PC-9 (cell line): ENCODE measurements around the gene SRM. TPM values are rescaled to one million over a fixed set of nuclear protein-coding genes. Genes with fewer than 3 reads are reported as not detected.
"Not testable (repeated sequence)": the region's sequence is repeated elsewhere in the genome, so short reads cannot be mapped to it uniquely, and the experiment has no call there.

Experiments used
- BruUV-seq: library from RNA; stranded (reverse); fragments of 400-500 nt; replicated peaks from 2 replicates; lab custom pipeline; 2021; lab: Mats Ljungman, UMichigan
- CTCF ChIA-PET: fragments of 300-600 bp; sonication (Branson Sonifier 250); formaldehyde crosslinking; loops from one replicate; lab custom pipeline; 2022; ENCODE audit warnings: antibody characterized with exemption; lab: Charles Lee
- POLR2A ChIA-PET: fragments of 300-600 bp; sonication (Branson Sonifier 250); formaldehyde crosslinking; loops from one replicate; lab custom pipeline; 2022; ENCODE audit warnings: antibody characterized with exemption; ENCODE audit not compliant: unreplicated experiment; lab: Charles Lee
- DNase-seq, 2 experiments: peaks; one replicate each; pipeline versions ENCODE4 v3.0.0 to v3.0.0-alpha.2; 2015 to 2022; ENCODE audit warnings: mixed read lengths in 1 of 2
- H2AFZ ChIP-seq: fragments of 200-600 bp; sonication (generic); 2 replicates; pipeline ENCODE4 v1.8.1; 2017; ENCODE audit warnings: antibody characterized with exemption
- H3F3A ChIP-seq: fragments of 200-600 bp; sonication (generic); 2 replicates; pipeline ENCODE4 v1.8.1; 2017; ENCODE audit warnings: antibody characterized with exemption, mild to moderate bottlenecking, low read depth; ENCODE audit not compliant: insufficient read depth
- H3K27ac ChIP-seq: fragments of 200-600 bp; sonication (generic); 2 replicates; pipeline ENCODE4 v1.6.1; 2016; ENCODE audit warnings: mixed run types
- H3K27me3 ChIP-seq: fragments of 200-600 bp; sonication (generic); 2 replicates; pipeline ENCODE4 v1.6.1; 2016; ENCODE audit warnings: low read depth, mixed run types; ENCODE audit not compliant: insufficient read depth
- H3K36me3 ChIP-seq: fragments of 200-600 bp; sonication (generic); 2 replicates; pipeline ENCODE4 v1.6.1; 2016; ENCODE audit warnings: low read depth, mixed run types
- H3K4me1 ChIP-seq: fragments of 200-600 bp; sonication (generic); replicated peaks from 2 replicates; pipeline ENCODE4 v1.6.1; 2016; ENCODE audit warnings: mixed run types; ENCODE audit not compliant: insufficient read depth
- H3K4me2 ChIP-seq: fragments of 200-600 bp; sonication (generic); 2 replicates; pipeline ENCODE4 v1.6.1; 2017; ENCODE audit warnings: mixed run types
- H3K4me3 ChIP-seq: fragments of 200-600 bp; sonication (generic); 2 replicates; pipeline ENCODE4 v1.6.1; 2016; ENCODE audit warnings: mixed run types
- H3K79me2 ChIP-seq: fragments of 200-600 bp; sonication (generic); 2 replicates; pipeline ENCODE4 v1.6.1; 2017; ENCODE audit warnings: low read depth, mixed run types
- H3K9me2 ChIP-seq: fragments of 200-600 bp; sonication (generic); 2 replicates; pipeline ENCODE4 v1.8.1; 2017; ENCODE audit warnings: mild to moderate bottlenecking; ENCODE audit not compliant: insufficient read depth
- H3K9me3 ChIP-seq: fragments of 200-600 bp; sonication (generic); 2 replicates; pipeline ENCODE4 v1.8.1; 2016; ENCODE audit warnings: low read depth; ENCODE audit not compliant: insufficient read depth
- H4K20me1 ChIP-seq: fragments of 200-600 bp; sonication (generic); 2 replicates; pipeline ENCODE4 v1.8.1; 2017; ENCODE audit not compliant: insufficient read depth
- EZH2 ChIP-seq: fragments of 200-600 bp; sonication (generic); IDR thresholded peaks from 2 replicates; pipeline ENCODE4 v1.8.0; 2017; ENCODE audit warnings: antibody characterized with exemption, low read depth
- intact Hi-C: fragments of 100-400 bp; cut with micrococcal nuclease; formaldehyde crosslinking; loops from one replicate; pipeline ENCODE4 v1.10.0; 2022; ENCODE audit not compliant: unreplicated experiment
- total RNA-seq: library from RNA; stranded (reverse); gene quantifications from 2 replicates; pipeline ENCODE4 v1.2.3, GENCODE V29; 2021
- TF ChIP-seq, protein P1 (sequence below): fragments of 200-600 bp; sonication (generic); conservative IDR thresholded peaks from 2 replicates; pipeline ENCODE4 v1.6.1; 2017; ENCODE audit warnings: mixed run types, antibody characterized with exemption, mild to moderate bottlenecking, moderate library complexity

Gene SRM
- total RNA-seq, 1 experiment from 2014 or later = 50.3 TPM

GRCh38 chr1:11107599-11107998 lies 47.8 kb upstream of the SRM start:
- H3K4me3 ChIP-seq = no peak overlapping the region
- POLR2A ChIA-PET = interaction anchor here (0.5 kb wide), 1 partner anchor 9 kb away, joined by 4 read pairs; no protein-coding TSS in a partner anchor
- H3K4me1 ChIP-seq = no peaks in the 10 kb centered on the region
- H3F3A ChIP-seq = no peaks in the 10 kb centered on the region
- H4K20me1 ChIP-seq = no peaks in the 10 kb centered on the region
- no peaks in the 10 kb centered on the region for H3K36me3 ChIP-seq
- CTCF ChIA-PET = no interaction called here
- no peaks in the 10 kb centered on the region for H3K9me2 ChIP-seq
- intact Hi-C loops = no loop called here
- H3K27me3 ChIP-seq = no peaks in the 10 kb centered on the region
- H3K4me2 ChIP-seq = no peak overlapping the region
- no peak overlapping the region for H2AFZ ChIP-seq
- BruUV-seq = no TSS peak
- no peaks in the 10 kb centered on the region for H3K79me2 ChIP-seq
- no peak overlapping the region for H3K27ac ChIP-seq
- TF ChIP-seq, protein P1, sequence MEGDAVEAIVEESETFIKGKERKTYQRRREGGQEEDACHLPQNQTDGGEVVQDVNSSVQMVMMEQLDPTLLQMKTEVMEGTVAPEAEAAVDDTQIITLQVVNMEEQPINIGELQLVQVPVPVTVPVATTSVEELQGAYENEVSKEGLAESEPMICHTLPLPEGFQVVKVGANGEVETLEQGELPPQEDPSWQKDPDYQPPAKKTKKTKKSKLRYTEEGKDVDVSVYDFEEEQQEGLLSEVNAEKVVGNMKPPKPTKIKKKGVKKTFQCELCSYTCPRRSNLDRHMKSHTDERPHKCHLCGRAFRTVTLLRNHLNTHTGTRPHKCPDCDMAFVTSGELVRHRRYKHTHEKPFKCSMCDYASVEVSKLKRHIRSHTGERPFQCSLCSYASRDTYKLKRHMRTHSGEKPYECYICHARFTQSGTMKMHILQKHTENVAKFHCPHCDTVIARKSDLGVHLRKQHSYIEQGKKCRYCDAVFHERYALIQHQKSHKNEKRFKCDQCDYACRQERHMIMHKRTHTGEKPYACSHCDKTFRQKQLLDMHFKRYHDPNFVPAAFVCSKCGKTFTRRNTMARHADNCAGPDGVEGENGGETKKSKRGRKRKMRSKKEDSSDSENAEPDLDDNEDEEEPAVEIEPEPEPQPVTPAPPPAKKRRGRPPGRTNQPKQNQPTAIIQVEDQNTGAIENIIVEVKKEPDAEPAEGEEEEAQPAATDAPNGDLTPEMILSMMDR = no peak
- TF ChIP-seq EZH2 = no peak
- DNase-seq = no peak
- no peaks in the 10 kb centered on the region for H3K9me3 ChIP-seq

- Histone ChIP-seq H3K9me2 (no peaks in the 10 kb centered on the region), H3F3A (no peaks in the 10 kb centered on the region), H2AFZ (no peak overlapping the region), H3K4me1 (no peaks in the 10 kb centered on the region), H3K27ac (no peak overlapping the region), H3K36me3 (no peaks in the 10 kb centered on the region), H3K79me2 (no peaks in the 10 kb centered on the region), H3K4me3 (no peak overlapping the region), H3K4me2 (no peak overlapping the region), H3K27me3 (no peaks in the 10 kb centered on the region), H4K20me1 (no peaks in the 10 kb centered on the region), H3K9me3 (no peaks in the 10 kb centered on the region)
- CTCF ChIA-PET = no interaction called here
- BruUV-seq = no TSS peak
- POLR2A ChIA-PET = no interaction called here
- no peak for DNase-seq
- intact Hi-C loops = no loop called here
- TF ChIP-seq, protein P1 = no peak
- TF ChIP-seq EZH2 = no peak
These were observed 45.8 kb upstream of the SRM start for GRCh38 chr1:11105586-11105985.

DNA sequence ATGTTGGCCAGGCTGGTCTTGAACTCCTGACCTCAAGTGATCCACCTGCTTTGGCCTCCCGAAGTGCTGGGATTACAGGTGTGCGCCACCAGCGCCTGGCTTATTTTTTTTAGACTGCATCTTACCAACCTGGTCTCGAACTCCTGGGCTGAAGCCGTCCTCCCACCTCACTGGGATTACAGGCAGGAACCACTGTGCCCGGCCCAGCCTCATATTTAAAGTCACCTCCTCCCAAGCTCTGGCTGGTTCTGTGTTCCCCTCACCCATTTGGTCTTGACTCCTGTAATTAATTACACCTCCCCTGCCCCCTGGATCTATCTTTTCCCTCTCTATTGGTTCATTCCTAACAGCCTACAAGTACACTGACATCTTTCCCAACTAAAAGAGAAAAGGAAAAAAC lies 41.5 kb upstream of the SRM start:
- ChIA-PET CTCF (no interaction called here), POLR2A (no interaction called here)
- Histone ChIP-seq H3K27me3 (no peaks in the 10 kb centered on the region), H3F3A (no peaks in the 10 kb centered on the region), H3K4me1 (peaks cover 5% of the 10 kb centered on the region; the same call in 1 of the 2 replicates), H3K4me2 (no peak overlapping the region), H3K9me2 (no peaks in the 10 kb centered on the region), H3K27ac (no peak overlapping the region), H3K36me3 (no peaks in the 10 kb centered on the region), H3K4me3 (no peak overlapping the region), H4K20me1 (no peaks in the 10 kb centered on the region), H2AFZ (no peak overlapping the region), H3K9me3 (no peaks in the 10 kb centered on the region), H3K79me2 (peaks cover 19% of the 10 kb centered on the region)
- BruUV-seq = no TSS peak
- no peak for TF ChIP-seq EZH2
- TF ChIP-seq, protein P1 = no peak
- no peak for DNase-seq
- intact Hi-C loops = no loop called here

DNA sequence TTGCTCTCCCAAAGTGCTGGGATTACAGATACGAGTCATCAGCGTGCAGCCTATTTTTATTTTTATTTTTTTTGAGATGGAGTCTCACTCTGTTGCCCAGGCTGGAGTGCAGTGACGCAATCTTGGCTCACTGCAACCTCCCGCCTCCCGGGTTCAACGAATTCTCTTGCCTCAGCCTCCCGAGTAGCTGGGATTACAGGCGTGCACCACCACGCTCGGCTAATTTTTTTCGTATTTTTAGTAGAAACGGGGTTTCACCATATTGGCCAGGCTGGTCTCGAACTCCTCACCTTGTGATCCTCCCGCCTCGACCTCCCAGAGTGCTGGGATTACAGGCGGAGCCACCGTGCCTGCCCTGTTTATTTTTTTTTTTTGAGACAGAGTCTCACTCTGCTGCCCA lies 41.0 kb upstream of the SRM start:
- H3K4me3 ChIP-seq, H3K9me3 ChIP-seq, H3K27me3 ChIP-seq, H3K36me3 ChIP-seq, intact Hi-C loops, H4K20me1 ChIP-seq, H3K4me2 ChIP-seq, DNase-seq, H2AFZ ChIP-seq, H3K4me1 ChIP-seq, H3K27ac ChIP-seq, POLR2A ChIA-PET, H3F3A ChIP-seq, CTCF ChIA-PET, H3K9me2 ChIP-seq, BruUV-seq: not testable (repeated sequence)
- H3K79me2 ChIP-seq = peaks cover 19% of the 10 kb centered on the region
